ENCODE measurements around the gene UBE2O. TPM values are rescaled to one million over a fixed set of nuclear protein-coding genes. Genes with fewer than 3 reads are reported as not detected.
A peak's percentile ranks its signal among the peaks of the same experiment; 100 is the strongest.

Gene UBE2O
- total RNA-seq, 2 experiments from 2014 or later: 43.4 to 79.6 TPM

DNA sequence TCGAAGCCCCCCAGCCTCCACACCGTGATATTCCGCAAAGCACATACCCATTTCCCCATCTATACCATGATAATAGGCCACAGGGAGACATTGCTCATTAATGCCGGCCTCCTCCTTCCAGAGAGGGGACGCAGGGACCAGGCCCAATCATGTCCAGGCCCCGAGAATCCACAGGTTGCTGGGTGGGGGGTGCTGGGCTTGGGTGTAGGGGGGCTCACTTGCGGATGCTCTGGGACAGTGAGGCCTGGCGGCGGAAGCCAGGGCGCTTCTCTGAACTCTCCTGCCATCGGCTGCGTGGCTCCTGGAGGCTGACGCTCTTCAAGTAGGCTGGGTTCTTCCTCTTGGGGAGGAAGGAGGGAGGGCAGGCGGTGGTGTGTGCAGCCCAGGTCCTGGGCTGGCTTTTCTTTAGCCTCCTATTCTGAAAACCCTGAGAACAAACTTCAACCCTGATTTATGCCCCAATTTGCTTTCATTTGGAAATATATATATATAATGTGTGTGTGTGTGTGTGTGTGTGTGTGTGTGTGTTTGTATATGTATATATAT is 26.6 kb upstream of the UBE2O start:
- no TSS peak for BruUV-seq (replicated peaks)
- peaks cover 58% of the 10 kb centered on the region for H3K36me3 ChIP-seq (ENCODE audit: insufficient read depth, low read length)
- CTCF ChIA-PET (ENCODE audit: unreplicated experiment): interaction anchor here (0.9 to 1.9 kb wide), 6 partner anchors 13 to 27 kb away, joined by 4 to 15 read pairs (median 8); partner anchors contain the start of gene AANAT

DNA sequence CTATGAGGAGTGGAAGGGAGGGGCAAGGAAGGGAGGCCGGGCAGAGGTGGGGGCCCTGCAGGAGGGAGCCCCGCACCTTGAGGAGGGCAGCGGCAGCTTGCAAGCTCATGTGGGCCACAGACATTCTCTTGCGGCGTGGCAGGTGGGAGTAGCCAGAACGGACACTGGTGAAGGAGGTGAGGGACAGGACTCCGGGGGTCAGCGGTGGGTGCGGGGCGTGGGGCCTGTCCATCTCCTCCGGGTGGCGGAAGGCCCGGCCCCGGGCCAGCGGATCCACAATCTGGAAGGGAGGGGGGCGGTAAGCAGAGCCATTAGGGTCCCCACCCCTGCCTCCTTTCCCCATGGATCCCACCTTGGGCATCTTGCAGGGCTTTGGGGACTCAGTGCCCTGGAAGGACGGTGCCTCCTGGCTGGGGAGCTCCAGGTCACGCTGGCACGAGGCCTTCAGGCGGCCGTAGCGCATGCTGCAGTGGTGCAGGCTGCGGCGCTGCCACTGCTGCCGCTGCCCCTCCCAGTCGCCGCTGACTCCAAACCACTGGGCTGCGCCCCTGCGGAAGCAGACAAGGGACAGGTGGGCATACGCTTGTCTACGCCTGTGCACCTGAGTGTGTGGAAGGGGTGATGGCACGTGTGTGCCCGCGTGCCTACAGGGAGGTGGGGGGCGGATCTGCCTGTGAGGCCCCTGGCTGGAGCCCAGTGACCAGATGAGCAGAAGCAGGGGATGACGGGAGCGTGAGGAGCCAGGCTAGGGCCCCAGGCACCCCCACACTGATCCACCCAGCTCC is 26.0 kb upstream of the UBE2O start:
- Histone ChIP-seq H4K20me1 (ENCODE audit: insufficient read depth, low read length) (no peaks in the 10 kb centered on the region), H3K9me3 (ENCODE audit: low read length) (no peaks in the 10 kb centered on the region), H3K9me2 (ENCODE audit: insufficient read depth, low read length) (no peaks in the 10 kb centered on the region), H3K79me2 (ENCODE audit: insufficient read depth, low read depth, low read length) (peaks cover 6% of the 10 kb centered on the region; the same call in 1 of the 2 replicates), H2AFZ (ENCODE audit: low read length) (no peak overlapping the region), H3K27ac (ENCODE audit: low read depth, low read length, poor library complexity, severe bottlenecking) (peak overlapping the region; percentile 95), H3K4me3 (ENCODE audit: low read depth, low read length, poor library complexity, severe bottlenecking) (peak overlapping the region; percentile 49), H3K4me1 (ENCODE audit: insufficient read depth, low read length, poor library complexity, severe bottlenecking) (peaks cover 61% of the 10 kb centered on the region), H3K36me3 (ENCODE audit: insufficient read depth, low read length) (peaks cover 60% of the 10 kb centered on the region), H3K4me2 (ENCODE audit: low read length) (peak overlapping the region; percentile 63)
- intact Hi-C loops (cut with micrococcal nuclease; ENCODE audit: unreplicated experiment): no loop called here
- TSS peak; percentile 6 for BruUV-seq (replicated peaks)
- CTCF ChIA-PET (ENCODE audit: unreplicated experiment): no interaction called here
- POLR2A ChIA-PET: interaction anchor here (0.6 to 1.3 kb wide), 5 partner anchors 8 to 34 kb away, joined by 3 read pairs; partner anchors contain the start of gene AANAT
- TF ChIP-seq, protein P1, sequence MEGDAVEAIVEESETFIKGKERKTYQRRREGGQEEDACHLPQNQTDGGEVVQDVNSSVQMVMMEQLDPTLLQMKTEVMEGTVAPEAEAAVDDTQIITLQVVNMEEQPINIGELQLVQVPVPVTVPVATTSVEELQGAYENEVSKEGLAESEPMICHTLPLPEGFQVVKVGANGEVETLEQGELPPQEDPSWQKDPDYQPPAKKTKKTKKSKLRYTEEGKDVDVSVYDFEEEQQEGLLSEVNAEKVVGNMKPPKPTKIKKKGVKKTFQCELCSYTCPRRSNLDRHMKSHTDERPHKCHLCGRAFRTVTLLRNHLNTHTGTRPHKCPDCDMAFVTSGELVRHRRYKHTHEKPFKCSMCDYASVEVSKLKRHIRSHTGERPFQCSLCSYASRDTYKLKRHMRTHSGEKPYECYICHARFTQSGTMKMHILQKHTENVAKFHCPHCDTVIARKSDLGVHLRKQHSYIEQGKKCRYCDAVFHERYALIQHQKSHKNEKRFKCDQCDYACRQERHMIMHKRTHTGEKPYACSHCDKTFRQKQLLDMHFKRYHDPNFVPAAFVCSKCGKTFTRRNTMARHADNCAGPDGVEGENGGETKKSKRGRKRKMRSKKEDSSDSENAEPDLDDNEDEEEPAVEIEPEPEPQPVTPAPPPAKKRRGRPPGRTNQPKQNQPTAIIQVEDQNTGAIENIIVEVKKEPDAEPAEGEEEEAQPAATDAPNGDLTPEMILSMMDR (conservative IDR thresholded peaks at IDR 0.05; ENCODE audit: low read length): no peak
- TF ChIP-seq EZH2phosphoT487 (IDR thresholded peaks at IDR 0.05; ENCODE audit: borderline replicate concordance, low read depth, low read length): no peak
- no peak for DNase-seq (ENCODE audit: low spot score)

More for the DNA sequence above, 26.6 kb upstream of the UBE2O start:
- H3K9me2 ChIP-seq (ENCODE audit: insufficient read depth, low read length): no peaks in the 10 kb centered on the region
- intact Hi-C loops (cut with micrococcal nuclease; ENCODE audit: unreplicated experiment): loop anchor here (2.0 to 5.0 kb wide), 2 partner anchors 51 to 603 kb away; no protein-coding TSS in a partner anchor
- peak; percentile 84 for DNase-seq (ENCODE audit: low spot score)
- TF ChIP-seq EZH2phosphoT487 (IDR thresholded peaks at IDR 0.05; ENCODE audit: borderline replicate concordance, low read depth, low read length): no peak
- TF ChIP-seq, protein P1 (conservative IDR thresholded peaks at IDR 0.05; ENCODE audit: low read length): no peak
- peaks cover 6% of the 10 kb centered on the region; the same call in 1 of the 2 replicates for H3K79me2 ChIP-seq (ENCODE audit: insufficient read depth, low read depth, low read length)
- no peaks in the 10 kb centered on the region for H3K9me3 ChIP-seq (ENCODE audit: low read length)
- no peak overlapping the region for H2AFZ ChIP-seq (ENCODE audit: low read length)
- H3K4me2 ChIP-seq (ENCODE audit: low read length): peak overlapping the region; percentile 63
- H4K20me1 ChIP-seq (ENCODE audit: insufficient read depth, low read length): no peaks in the 10 kb centered on the region
- peak overlapping the region; percentile 95 for H3K27ac ChIP-seq (ENCODE audit: low read depth, low read length, poor library complexity, severe bottlenecking)
- H3K4me3 ChIP-seq (ENCODE audit: low read depth, low read length, poor library complexity, severe bottlenecking): peak overlapping the region; percentile 49
- peaks cover 68% of the 10 kb centered on the region for H3K4me1 ChIP-seq (ENCODE audit: insufficient read depth, low read length, poor library complexity, severe bottlenecking)
- POLR2A ChIA-PET: interaction anchor here (1.0 to 4.7 kb wide), 12 partner anchors 12 to 52 kb away, joined by 3 to 57 read pairs (median 6); partner anchors contain the start of genes AANAT, RHBDF2 and UBE2O
